ENCODE measurements around the gene ZBTB7A.

DNA sequence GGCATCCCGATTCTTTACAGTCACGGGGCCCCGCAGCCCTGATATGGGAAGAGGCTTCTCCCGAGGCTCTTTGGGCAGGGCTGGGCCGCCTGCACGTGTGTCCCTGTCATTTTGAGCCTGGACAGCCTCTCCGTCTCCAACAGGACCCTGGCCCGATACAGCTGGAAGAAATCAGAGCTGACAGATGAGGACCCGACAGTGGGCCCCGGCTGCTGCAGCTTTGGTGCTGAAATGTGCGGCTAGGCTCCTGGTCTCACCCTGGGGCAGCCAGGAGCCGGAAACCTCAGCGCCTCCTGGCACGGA lies 55.9 kb downstream of the ZBTB7A start:
- TF ChIP-seq RAD21 (IDR thresholded peaks at IDR 0.05; ENCODE audit: low read depth) (no peak), CREB1 (IDR thresholded peaks at IDR 0.05; ENCODE audit: low read depth) (no peak), TEAD4 (IDR thresholded peaks at IDR 0.05) (no peak), TAF1 (IDR thresholded peaks at IDR 0.05; ENCODE audit: low read depth) (no peak), YY1 (IDR thresholded peaks at IDR 0.05; ENCODE audit: low read depth) (no peak), CEBPB (IDR thresholded peaks at IDR 0.05) (no peak), EP300 (IDR thresholded peaks at IDR 0.05; ENCODE audit: borderline replicate concordance) (no peak), EGR1 (IDR thresholded peaks at IDR 0.05) (no peak)
- TF ChIP-seq, protein P1, sequence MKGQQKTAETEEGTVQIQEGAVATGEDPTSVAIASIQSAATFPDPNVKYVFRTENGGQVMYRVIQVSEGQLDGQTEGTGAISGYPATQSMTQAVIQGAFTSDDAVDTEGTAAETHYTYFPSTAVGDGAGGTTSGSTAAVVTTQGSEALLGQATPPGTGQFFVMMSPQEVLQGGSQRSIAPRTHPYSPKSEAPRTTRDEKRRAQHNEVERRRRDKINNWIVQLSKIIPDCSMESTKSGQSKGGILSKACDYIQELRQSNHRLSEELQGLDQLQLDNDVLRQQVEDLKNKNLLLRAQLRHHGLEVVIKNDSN (IDR thresholded peaks at IDR 0.05) = no peak
- TF ChIP-seq, protein P2, sequence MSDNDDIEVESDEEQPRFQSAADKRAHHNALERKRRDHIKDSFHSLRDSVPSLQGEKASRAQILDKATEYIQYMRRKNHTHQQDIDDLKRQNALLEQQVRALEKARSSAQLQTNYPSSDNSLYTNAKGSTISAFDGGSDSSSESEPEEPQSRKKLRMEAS (IDR thresholded peaks at IDR 0.05) = no peak
